ENCODE data around the gene PTGDR2.
A peak's percentile ranks its signal among the peaks of the same experiment; 100 is the strongest.

Gene PTGDR2

GRCh38 chr11:60868682-60869450 is 13.1 kb upstream of the PTGDR2 start:
- Histone ChIP-seq H3K9ac (no peak overlapping the region; the same call in 1 of the 2 replicates), H3K27me3 (no peaks in the 10 kb centered on the region), H4K20me1 (no peaks in the 10 kb centered on the region), H3K4me1 (peaks cover 92% of the 10 kb centered on the region), H3K4me2 (peak overlapping the region; percentile 69), H3K36me3 (no peaks in the 10 kb centered on the region), H3K27ac (peak overlapping the region; percentile 42; the same call in 1 of the 2 replicates), H3K4me3 (no peak overlapping the region), H3K9me3 (no peaks in the 10 kb centered on the region)
- no peak for TF ChIP-seq Cebpa-rat (IDR thresholded peaks at IDR 0.05)

GRCh38 chr11:60867871-60868681 is 12.3 kb upstream of the PTGDR2 start:
- Histone ChIP-seq H3K27me3 (no peaks in the 10 kb centered on the region), H3K36me3 (no peaks in the 10 kb centered on the region), H3K4me1 (peaks cover 95% of the 10 kb centered on the region), H3K27ac (peak overlapping the region; percentile 78), H3K9me3 (no peaks in the 10 kb centered on the region), H4K20me1 (no peaks in the 10 kb centered on the region), H3K9ac (peak overlapping the region; percentile 59; the same call in 1 of the 2 replicates), H3K4me3 (no peak overlapping the region), H3K4me2 (peak overlapping the region; percentile 69)
- TF ChIP-seq Cebpa-rat (IDR thresholded peaks at IDR 0.05): no peak

- no peaks in the 10 kb centered on the region for H3K36me3 ChIP-seq
These were observed 11.4 kb upstream of the PTGDR2 start, which contains the start of gene ZP1 for GRCh38 chr11:60866911-60867870. Gene ZP1, plus strand, starts transcription at chr11:60867542. Its CDS starts 20 bp downstream, at chr11:60867562.

GRCh38 chr11:60864856-60865513 is 9.2 kb upstream of the PTGDR2 start:
- H3K9ac ChIP-seq: no peak overlapping the region

More at GRCh38 chr11:60866911-60867870, 11.4 kb upstream of the PTGDR2 start, which contains the start of gene ZP1:
- no peaks in the 10 kb centered on the region for H3K9me3 ChIP-seq
- no peaks in the 10 kb centered on the region for H3K27me3 ChIP-seq
- peak within 1 kb of the TSS; percentile 69 for H3K4me2 ChIP-seq
- no peak within 1 kb of the TSS for H3K4me3 ChIP-seq
- H3K4me1 ChIP-seq: peaks cover 95% of the 10 kb centered on the region
- no peak for TF ChIP-seq Cebpa-rat (IDR thresholded peaks at IDR 0.05)
- H3K27ac ChIP-seq: peak within 1 kb of the TSS; percentile 78
- no peaks in the 10 kb centered on the region for H4K20me1 ChIP-seq
- peak within 1 kb of the TSS; percentile 59; the same call in 1 of the 2 replicates for H3K9ac ChIP-seq

GRCh38 chr11:60863550-60864521 is 8.1 kb upstream of the PTGDR2 start:
- H3K27ac ChIP-seq: peak overlapping the region; percentile 8; the same call in 1 of the 2 replicates
- no peaks in the 10 kb centered on the region for H4K20me1 ChIP-seq
- no peak for TF ChIP-seq Cebpa-rat (IDR thresholded peaks at IDR 0.05)
- H3K27me3 ChIP-seq: no peaks in the 10 kb centered on the region
- H3K4me3 ChIP-seq: no peak overlapping the region
- no peaks in the 10 kb centered on the region for H3K9me3 ChIP-seq
- peak overlapping the region; percentile 61 for H3K4me2 ChIP-seq
- peaks cover 96% of the 10 kb centered on the region for H3K4me1 ChIP-seq
- H3K36me3 ChIP-seq: no peaks in the 10 kb centered on the region
- no peak overlapping the region for H3K9ac ChIP-seq

More at GRCh38 chr11:60864856-60865513, 9.2 kb upstream of the PTGDR2 start:
- H3K4me3 ChIP-seq: no peak overlapping the region
- no peaks in the 10 kb centered on the region for H3K27me3 ChIP-seq
- TF ChIP-seq Cebpa-rat (IDR thresholded peaks at IDR 0.05): no peak
- no peaks in the 10 kb centered on the region for H4K20me1 ChIP-seq
- H3K9me3 ChIP-seq: no peaks in the 10 kb centered on the region
- peak overlapping the region; percentile 61 for H3K4me2 ChIP-seq
- H3K27ac ChIP-seq: no peak overlapping the region; the same call in 1 of the 2 replicates
- peaks cover 94% of the 10 kb centered on the region for H3K4me1 ChIP-seq
- no peaks in the 10 kb centered on the region for H3K36me3 ChIP-seq

GRCh38 chr11:60862171-60862570 is 6.4 kb upstream of the PTGDR2 start:
- Histone ChIP-seq H3K9me3 (no peaks in the 10 kb centered on the region), H3K4me2 (peak overlapping the region; percentile 92), H3K9ac (no peak overlapping the region), H3K27ac (peak overlapping the region; percentile 83; the same call in 1 of the 2 replicates), H4K20me1 (no peaks in the 10 kb centered on the region), H3K4me3 (no peak overlapping the region), H3K27me3 (no peaks in the 10 kb centered on the region), H3K4me1 (peaks cover 96% of the 10 kb centered on the region), H3K36me3 (no peaks in the 10 kb centered on the region)
- TF ChIP-seq Cebpa-rat (IDR thresholded peaks at IDR 0.05): no peak

GRCh38 chr11:60860943-60861342 is 5.2 kb upstream of the PTGDR2 start:
- Histone ChIP-seq H3K9me3 (no peaks in the 10 kb centered on the region), H3K27me3 (no peaks in the 10 kb centered on the region), H3K9ac (peak overlapping the region; percentile 53; the same call in 1 of the 2 replicates), H3K4me1 (peaks cover 96% of the 10 kb centered on the region), H3K27ac (peak overlapping the region; percentile 83), H3K4me2 (peak overlapping the region; percentile 92), H3K36me3 (no peaks in the 10 kb centered on the region), H3K4me3 (peak overlapping the region; percentile 56; the same call in 1 of the 2 replicates), H4K20me1 (no peaks in the 10 kb centered on the region)
- peak; percentile 63; the same call in 1 of the 2 replicates for TF ChIP-seq Cebpa-rat (IDR thresholded peaks at IDR 0.05)

All from BLaER1 (cell line).